HG02970 (cell line): ENCODE measurements around the gene NOM1.

ENCODE experiments used
- ATAC-seq: cut with Tn5 transposase; IDR thresholded peaks from one replicate; pipeline ENCODE4 v1.9.1; 2021; ENCODE audit warnings: mild to moderate bottlenecking, moderate library complexity, moderate number of reproducible peaks; ENCODE audit not compliant: unreplicated experiment, low FRiP score

The NOM1 gene

GRCh38 chr7:156979007-156979606, 29.6 kb downstream of the NOM1 start:
- ATAC-seq, result no peak

GRCh38 chr7:156979711-156980110, 30.2 kb downstream of the NOM1 start:
- no peak for ATAC-seq

- no peak for ATAC-seq
These were observed 34.8 kb downstream of the NOM1 start for GRCh38 chr7:156984174-156984891.

GRCh38 chr7:156985101-156985992, 35.8 kb downstream of the NOM1 start:
- ATAC-seq, result no peak

GRCh38 chr7:156986378-156986777, 36.9 kb downstream of the NOM1 start:
- ATAC-seq, result no peak

- ATAC-seq, result no peak
These were observed 39.1 kb downstream of the NOM1 start for GRCh38 chr7:156988343-156989185.

- ATAC-seq, result no peak
These were observed 40.4 kb downstream of the NOM1 start for GRCh38 chr7:156989766-156990535.

- ATAC-seq, result no peak
These were observed 43.8 kb downstream of the NOM1 start for GRCh38 chr7:156993021-156993924.

GRCh38 chr7:156993925-156994235, 44.4 kb downstream of the NOM1 start:
- ATAC-seq, result no peak

GRCh38 chr7:156994417-156994816, 44.9 kb downstream of the NOM1 start:
- no peak for ATAC-seq

GRCh38 chr7:156998988-156999957, 49.8 kb downstream of the NOM1 start:
- no peak for ATAC-seq

- ATAC-seq, result no peak
These were observed 50.6 kb downstream of the NOM1 start for GRCh38 chr7:156999958-157000726.

- no peak for ATAC-seq
These were observed 51.5 kb downstream of the NOM1 start for GRCh38 chr7:157000741-157001653.

- ATAC-seq, result no peak
These were observed 52.7 kb downstream of the NOM1 start for GRCh38 chr7:157001920-157002818.
